K562 (cell line): ENCODE data around the gene ACAP3. TPM values are rescaled to one million over a fixed set of nuclear protein-coding genes. Genes with fewer than 3 reads are reported as not detected.

Experiments
- ATAC-seq: fragments of 200-7000 bp; cut with Tn5 transposase; 3 replicates; pipeline ENCODE4 v1.9.1; 2020; ENCODE audit warnings: moderate library complexity
- BruUV-seq: library from RNA; stranded (reverse); fragments of 400-500 nt; replicated peaks from 2 replicates; lab custom pipeline; 2021; lab: Mats Ljungman, UMichigan
- CTCF ChIA-PET: fragments of 300-600 bp; formaldehyde crosslinking; extraction: SDS; loops from one replicate; lab custom pipeline; 2021; ENCODE audit warnings: low intra/inter-chr PET ratio; lab: Yijun Ruan, JAX
- POLR2A ChIA-PET: fragments of 300-600, 350-650 bp; sonication (Branson Sonifier 250); formaldehyde crosslinking; extraction: SDS; loops from one replicate; lab custom pipeline; 2021; ENCODE audit warnings: antibody characterized with exemption, inconsistent platforms; lab: Yijun Ruan, JAX
- DNase-seq, 4 experiments: peaks; one replicate each; pipeline versions ENCODE4 v3.0.0 to v3.0.0-alpha.2; 2011 to 2018; ENCODE audit warnings: low spot score in 3 of 4, mixed read lengths in 3 of 4; ENCODE audit errors: extremely low read depth in 1 of 4
- FAIRE-seq: peaks from 2 replicates; lab custom pipeline; 2011; peaks lifted over from hg19 to GRCh38; lab: Jason Lieb, UNC
- H2AFZ ChIP-seq: 2 replicates; pipeline ENCODE4 v1.6.0; 2011; ENCODE audit warnings: low read depth, low read length, control low read depth, inconsistent platforms
- H3K27ac ChIP-seq: fragments of 200-600 bp; 3 replicates; pipeline ENCODE4 v1.8.0; 2011; ENCODE audit warnings: low read depth, mild to moderate bottlenecking, control low read depth, inconsistent platforms, low read length, moderate library complexity, mixed read lengths; ENCODE audit errors: extremely low read depth
- H3K27me3 ChIP-seq, 2 experiments: fragments of 300-600 bp in 1 of 2; 2 replicates in 1 of 2; 3 replicates in 1 of 2; pipeline versions ENCODE4 v1.6.0 to v1.8.0; 2011; ENCODE audit warnings: inconsistent platforms in 2 of 2, low read length in 2 of 2, mild to moderate bottlenecking in 1 of 2, mixed read lengths in 1 of 2, moderate library complexity in 1 of 2; ENCODE audit not compliant: control insufficient read depth in 2 of 2, insufficient read depth in 2 of 2
- H3K36me3 ChIP-seq: fragments of 300-600 bp; 3 replicates; pipeline ENCODE4 v1.8.0; 2011; ENCODE audit warnings: mild to moderate bottlenecking, low read length, inconsistent platforms; ENCODE audit not compliant: control insufficient read depth, insufficient read depth
- H3K4me1 ChIP-seq, 2 experiments: fragments of 200-600 bp in 1 of 2; replicated peaks in 1 of 2; 2 replicates in 1 of 2; 3 replicates in 1 of 2; pipeline versions ENCODE4 v1.5.1 to v1.8.0; 2011; ENCODE audit warnings: inconsistent platforms in 2 of 2, low read length in 2 of 2, mild to moderate bottlenecking in 1 of 2, mixed read lengths in 1 of 2, moderate library complexity in 1 of 2; ENCODE audit not compliant: control insufficient read depth in 2 of 2, insufficient read depth in 2 of 2
- H3K4me2 ChIP-seq: 2 replicates; pipeline ENCODE4 v1.6.1; 2011; ENCODE audit warnings: low read length, control low read depth, inconsistent platforms, mixed read lengths; ENCODE audit not compliant: insufficient read depth
- H3K4me3 ChIP-seq: fragments of 200-600 bp; sonication (generic), shearing (Covaris generic); 2 replicates; pipeline ENCODE4 v1.5.1; 2016; ENCODE audit warnings: control low read depth, inconsistent platforms
- H3K79me2 ChIP-seq: fragments of 200-600 bp; 3 replicates; pipeline ENCODE4 v1.8.0; 2011; ENCODE audit warnings: low read length, inconsistent platforms; ENCODE audit not compliant: control insufficient read depth, insufficient read depth
- H3K9ac ChIP-seq, 2 experiments: 2 replicates each; pipeline versions ENCODE4 v1.6.0 to v1.6.1; 2011; ENCODE audit warnings: low read depth in 2 of 2, low read length in 2 of 2, control low read depth in 1 of 2, inconsistent platforms in 1 of 2, mild to moderate bottlenecking in 1 of 2, mixed read lengths in 1 of 2; ENCODE audit not compliant: insufficient read depth in 1 of 2
- H3K9me1 ChIP-seq: one replicate; pipeline ENCODE4 v1.6.0; 2011; ENCODE audit warnings: inconsistent platforms, mild to moderate bottlenecking, low read length, moderate library complexity; ENCODE audit not compliant: control insufficient read depth, insufficient read depth
- H3K9me3 ChIP-seq: replicated peaks from 2 replicates; pipeline ENCODE4 v1.5.1; 2011; ENCODE audit warnings: low read depth, low read length, inconsistent platforms; ENCODE audit not compliant: control insufficient read depth, insufficient read depth
- H4K20me1 ChIP-seq: replicated peaks from 2 replicates; pipeline ENCODE4 v1.6.1; 2011; ENCODE audit warnings: low read length, inconsistent platforms, mixed read lengths; ENCODE audit not compliant: control insufficient read depth, insufficient read depth
- CTCF ChIP-seq, 3 experiments: IDR thresholded peaks in 2 of 3; conservative IDR thresholded peaks in 1 of 3; 2 replicates each; pipeline ENCODE4 v1.5.1; 2011 to 2012; ENCODE audit warnings: low read length in 3 of 3, mild to moderate bottlenecking in 3 of 3, control low read depth in 2 of 3, improper control_type of control experiment in 1 of 3, inconsistent platforms in 1 of 3, low read depth in 1 of 3, mixed read lengths in 1 of 3, moderate library complexity in 1 of 3; ENCODE audit not compliant: insufficient read depth in 2 of 3
- ETV6 ChIP-seq, 3 experiments: fragments of 150-350 bp in 1 of 3; sonication (generic) in 1 of 3; formaldehyde crosslinking in 1 of 3; IDR thresholded peaks; 2 replicates each; pipeline versions ENCODE4 v1.6.1 to v1.8.0; 2014 to 2022; ENCODE audit warnings: borderline replicate concordance in 2 of 3, low read depth in 2 of 3, antibody characterized with exemption in 1 of 3, low read length in 1 of 3, mild to moderate bottlenecking in 1 of 3, missing genetic modification reagents in 1 of 3
- HDAC2 ChIP-seq: fragments of 450-650 bp; IDR thresholded peaks from 2 replicates; pipeline ENCODE4 v1.6.1; 2016; ENCODE audit warnings: mild to moderate bottlenecking
- NR2C1 ChIP-seq, 2 experiments: fragments of 450-650 bp; IDR thresholded peaks; 2 replicates each; pipeline ENCODE4 v1.6.1; 2017; ENCODE audit warnings: mild to moderate bottlenecking in 2 of 2, antibody characterized with exemption in 1 of 2, inconsistent platforms in 1 of 2, missing compliant biosample characterization in 1 of 2, missing genetic modification characterization in 1 of 2
- RUNX1 ChIP-seq: sonication (generic); IDR thresholded peaks from 2 replicates; pipeline ENCODE4 v1.6.1; 2016; ENCODE audit warnings: antibody characterized with exemption, low read depth
- SNIP1 ChIP-seq: fragments of 450-650 bp; IDR thresholded peaks from 2 replicates; pipeline ENCODE4 v1.7.1; 2017; ENCODE audit warnings: low read depth, mild to moderate bottlenecking
- ZFX ChIP-seq: sonication (generic); formaldehyde crosslinking; IDR thresholded peaks from 2 replicates; pipeline ENCODE4 v1.8.0; 2022; ENCODE audit warnings: mild to moderate bottlenecking, missing genetic modification reagents, moderate library complexity
- ZNF165 ChIP-seq: fragments of 250-450 bp; sonication (Bioruptor Pico); IDR thresholded peaks from 2 replicates; pipeline ENCODE4 v1.4.0; 2020; ENCODE audit warnings: borderline replicate concordance
- ZNF217 ChIP-seq: sonication (generic); formaldehyde crosslinking; IDR thresholded peaks from 2 replicates; pipeline ENCODE4 v1.8.0; 2022; ENCODE audit warnings: mild to moderate bottlenecking, missing genetic modification reagents
- ZNF407 ChIP-seq: fragments of 450-650 bp; IDR thresholded peaks from 2 replicates; pipeline ENCODE4 v1.6.1; 2016; ENCODE audit warnings: low read depth
- WGBS: fragments of 100-300 bp; shearing (Covaris generic); methylation state at CpG from one replicate; pipeline ENCODE4 v1.1.6; 2016; ENCODE audit warnings: low coverage, mixed read lengths; ENCODE audit not compliant: insufficient coverage; ENCODE audit errors: missing lambda C conversion rate; 5-methylcytosine and 5-hydroxymethylcytosine counted together
- in situ Hi-C: fragments of 300-500 bp; cut with MboI; formaldehyde crosslinking; loops from 4 replicates; pipeline ENCODE4 v1.15.0; 2018; ENCODE audit warnings: inconsistent platforms, mixed read lengths
- intact Hi-C: fragments of 100-400 bp; cut with micrococcal nuclease; formaldehyde crosslinking; loops from 2 replicates; pipeline ENCODE4 v1.14.2; 2022
- polyA plus RNA-seq, 8 experiments: library from polyadenylated mRNA; depleted of rRNA in 4 of 8; stranded (reverse) in 5 of 8; unstranded in 3 of 8; fragments of >200 nt; fragmentation: Nextera tagmentation in 2 of 8; fragmentation: Illumina TruSeq in 1 of 8; extraction: Ambion mirVana in 2 of 8; extraction: Trizol in 1 of 8; gene quantifications; 2 replicates each; pipeline versions ENCODE4 v1.2.1 to v1.2.3, GENCODE V29; 2011 to 2014; ENCODE audit warnings: inconsistent platforms in 1 of 8, missing spikeins in 1 of 8
- total RNA-seq, 7 experiments: library from RNA; depleted of rRNA in 6 of 7; stranded (reverse); fragments of >200 nt in 6 of 7; fragmentation: Illumina TruSeq in 2 of 7; extraction: Trizol in 2 of 7; gene quantifications; 2 replicates each; pipeline versions ENCODE4 v1.2.1 to v1.2.3, GENCODE V29; 2011 to 2021; ENCODE audit warnings: low replicate concordance in 1 of 7

Gene ACAP3
- total and polyA plus RNA-seq, 9 of the 15 experiments (the other 6 are each of a cell fraction or from before 2014, with no cell fraction given): 0.01 to 49.0 (median 12.0) TPM

- in situ Hi-C loops (no loop called here), intact Hi-C loops (no loop called here)
- H3K27me3 ChIP-seq: no peaks in the 10 kb centered on the region
- H4K20me1 ChIP-seq: no peaks in the 10 kb centered on the region
- no peak overlapping the region for H3K4me3 ChIP-seq
- H3K4me1 ChIP-seq: peaks cover 0 to 80% of the 10 kb centered on the region in 2 experiments; a peak in 3 of 5 replicates
- POLR2A ChIA-PET: interaction anchor here (0.7 to 1.6 kb wide), 3 partner anchors 11 to 14 kb away, joined by 3 to 4 read pairs (median 3); no protein-coding TSS in a partner anchor
- 48% methylated on average over 25 of the region's 30 CpGs for WGBS
- CTCF ChIA-PET: no interaction called here
- DNase-seq: peak in 1 of 4 experiments; percentile 49
- H3K36me3 ChIP-seq: no peaks in the 10 kb centered on the region
- no peaks in the 10 kb centered on the region for H3K79me2 ChIP-seq
- H3K9me1 ChIP-seq: no peaks in the 10 kb centered on the region
- peak; percentile 62 for ATAC-seq
- no peak overlapping the region; a peak in 1 of 4 replicates for H3K9ac ChIP-seq
- H3K4me2 ChIP-seq: no peak overlapping the region
- no peak for FAIRE-seq
- H3K9me3 ChIP-seq: no peaks in the 10 kb centered on the region
- no TSS peak for BruUV-seq
- H3K27ac ChIP-seq: no peak overlapping the region
- H2AFZ ChIP-seq: no peak overlapping the region
- TF ChIP-seq CTCF (IDR thresholded peaks at IDR 0.05 in 2 of 3, conservative IDR thresholded peaks at IDR 0.05 in 1 of 3; ENCODE audit: insufficient read depth in 2 of 3, low read depth in 1 of 3, low read length in 3 of 3) (0 out of 6 replicates have a peak, but pooled peaks of 2 of the 3 experiments have one; percentile 11 to 18), SNIP1 (no peak), ETV6 (IDR thresholded peaks at IDR 0.05; ENCODE audit: borderline replicate concordance in 1 of 2, low read depth in 2 of 2, low read length in 1 of 2) (no peak), ETV6 (CRISPR knock-in tag; IDR thresholded peaks at IDR 0.05; ENCODE audit: borderline replicate concordance) (no peak), ZNF165 (CRISPR knock-in tag) (no peak), HDAC2 (no peak), NR2C1 (IDR thresholded peaks at IDR 0.05) (no peak), NR2C1 (tag; IDR thresholded peaks at IDR 0.05) (no peak), ZFX (CRISPR knock-in tag) (no peak), RUNX1 (no peak), ZNF407 (no peak), ZNF217 (no peak)
Observed at GRCh38 chr1:1244192-1244811, 63.4 kb downstream of the ACAP3 start.
